Ascending aorta (tissue), 2 donors: ENCODE results near the gene MYBPH. TPM values are rescaled to one million over a fixed set of nuclear protein-coding genes. Genes with fewer than 3 reads are reported as not detected.

ENCODE experiments used
- DNase-seq, 2 donors: peaks; one replicate each; pipeline ENCODE4 v3.0.0-alpha.2; 2019; ENCODE audit warnings: low spot score in 2 of 2
- H3K27ac ChIP-seq, 2 donors: fragments of 200-600 bp; sonication (generic); one replicate each; pipeline ENCODE4 v1.5.1; 2016 to 2017; ENCODE audit warnings: mild to moderate bottlenecking in 1 of 2
- H3K27me3 ChIP-seq: fragments of 200-600 bp; sonication (generic); one replicate; pipeline ENCODE4 v1.5.1; 2017
- H3K36me3 ChIP-seq, 2 donors: fragments of 200-600 bp; sonication (generic); one replicate each; pipeline ENCODE4 v1.5.1; 2016
- H3K4me1 ChIP-seq, 2 donors: fragments of 200-600 bp; sonication (generic); one replicate each; pipeline ENCODE4 v1.5.1; 2016 to 2017; ENCODE audit warnings: mild to moderate bottlenecking in 1 of 2
- H3K4me3 ChIP-seq, 2 donors: fragments of 200-600 bp; sonication (generic); one replicate each; pipeline ENCODE4 v1.5.1; 2016 to 2017; ENCODE audit warnings: mild to moderate bottlenecking in 1 of 2
- H3K9me3 ChIP-seq, 2 donors: fragments of 200-600 bp; sonication (generic); one replicate each; pipeline ENCODE4 v1.5.1; 2016
- intact Hi-C: fragments of 100-400 bp; cut with DNase I; formaldehyde crosslinking; loops from one replicate; pipeline ENCODE4 v1.15.1; 2023
- total RNA-seq: library from RNA; depleted of rRNA; stranded (reverse); fragments of >200 nt; gene quantifications from one replicate; pipeline ENCODE4 v1.1.0, GENCODE V29; 2016
- TF ChIP-seq, protein P1 (sequence below), 3 experiments: fragments of 200-600 bp in 2 of 3; fragments of 450-650 bp in 1 of 3; sonication (generic) in 2 of 3; IDR thresholded peaks; one replicate each; pipeline ENCODE4 v1.5.1; 2016 to 2019; ENCODE audit warnings: antibody characterized with exemption in 3 of 3, mild to moderate bottlenecking in 1 of 3, moderate library complexity in 1 of 3

Gene MYBPH
- total RNA-seq, 1 donor from 2014 or later: not detected

DNA sequence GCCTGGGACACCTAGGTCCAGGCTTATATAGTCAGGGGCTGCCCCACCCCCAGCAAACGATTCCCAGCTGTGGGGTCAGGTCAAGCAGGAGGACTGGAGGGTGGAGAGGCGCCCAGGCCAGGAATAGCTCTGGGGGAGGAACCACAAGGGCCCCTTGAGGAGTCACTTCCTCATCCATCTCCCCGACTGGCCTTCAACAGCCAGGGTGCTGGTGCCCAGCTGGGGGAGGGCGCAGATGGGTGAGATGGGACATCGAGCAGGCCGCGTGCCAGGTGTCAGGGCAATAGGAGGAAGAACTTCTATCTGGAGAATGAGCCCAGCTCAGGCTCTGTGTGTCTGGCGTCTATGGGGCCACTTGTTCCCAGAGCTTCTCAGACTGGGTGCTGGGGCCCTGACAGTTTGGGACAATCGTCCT, 208 bp upstream of the MYBPH start:
- DNase-seq: no peak

DNA sequence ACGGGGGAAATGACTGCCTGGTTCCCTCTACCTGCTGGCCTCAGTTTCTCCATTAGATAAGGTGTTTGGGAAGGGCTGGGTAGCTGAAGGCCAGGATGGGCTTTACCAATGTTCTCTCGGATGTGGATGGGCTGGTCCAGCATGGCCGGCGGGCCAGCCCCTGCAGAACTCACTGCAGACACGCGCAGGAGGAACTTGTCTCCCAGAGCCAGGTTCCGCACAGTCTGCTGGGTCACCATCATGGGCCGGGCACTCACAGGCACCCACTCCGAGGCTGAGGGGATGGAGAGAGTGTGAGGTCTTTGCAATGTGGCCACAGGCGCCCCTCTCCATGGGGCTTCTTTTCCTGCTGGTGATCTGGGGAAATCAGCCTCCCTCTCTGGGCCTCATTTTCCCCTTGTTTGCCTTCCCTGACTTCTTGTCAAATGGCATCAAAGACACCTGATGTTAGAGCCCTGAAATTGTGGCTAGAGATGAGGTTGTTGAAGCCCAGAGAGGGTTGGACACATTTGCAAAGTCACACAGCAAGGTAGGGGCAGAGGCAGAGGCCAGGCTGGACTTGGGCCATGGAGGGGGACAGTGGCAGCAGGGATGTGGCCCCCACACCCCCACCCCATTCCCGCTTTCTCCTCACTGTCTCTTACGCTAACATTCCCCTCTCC, 1.2 kb downstream of the MYBPH start:
- TF ChIP-seq, protein P1, sequence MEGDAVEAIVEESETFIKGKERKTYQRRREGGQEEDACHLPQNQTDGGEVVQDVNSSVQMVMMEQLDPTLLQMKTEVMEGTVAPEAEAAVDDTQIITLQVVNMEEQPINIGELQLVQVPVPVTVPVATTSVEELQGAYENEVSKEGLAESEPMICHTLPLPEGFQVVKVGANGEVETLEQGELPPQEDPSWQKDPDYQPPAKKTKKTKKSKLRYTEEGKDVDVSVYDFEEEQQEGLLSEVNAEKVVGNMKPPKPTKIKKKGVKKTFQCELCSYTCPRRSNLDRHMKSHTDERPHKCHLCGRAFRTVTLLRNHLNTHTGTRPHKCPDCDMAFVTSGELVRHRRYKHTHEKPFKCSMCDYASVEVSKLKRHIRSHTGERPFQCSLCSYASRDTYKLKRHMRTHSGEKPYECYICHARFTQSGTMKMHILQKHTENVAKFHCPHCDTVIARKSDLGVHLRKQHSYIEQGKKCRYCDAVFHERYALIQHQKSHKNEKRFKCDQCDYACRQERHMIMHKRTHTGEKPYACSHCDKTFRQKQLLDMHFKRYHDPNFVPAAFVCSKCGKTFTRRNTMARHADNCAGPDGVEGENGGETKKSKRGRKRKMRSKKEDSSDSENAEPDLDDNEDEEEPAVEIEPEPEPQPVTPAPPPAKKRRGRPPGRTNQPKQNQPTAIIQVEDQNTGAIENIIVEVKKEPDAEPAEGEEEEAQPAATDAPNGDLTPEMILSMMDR (IDR thresholded peaks at IDR 0.05): no peak
- no peaks in the 10 kb centered on the region for H3K36me3 ChIP-seq
- H3K4me3 ChIP-seq: no peak overlapping the region
- H3K27me3 ChIP-seq: no peaks in the 10 kb centered on the region
- H3K4me1 ChIP-seq: no peaks in the 10 kb centered on the region
- no peak overlapping the region for H3K27ac ChIP-seq
- intact Hi-C loops: no loop called here
- no peaks in the 10 kb centered on the region for H3K9me3 ChIP-seq
- no peak for DNase-seq

More for the DNA sequence above, 208 bp upstream of the MYBPH start:
- intact Hi-C loops: no loop called here
- no peaks in the 10 kb centered on the region for H3K36me3 ChIP-seq
- no peak overlapping the region for H3K27ac ChIP-seq
- H3K9me3 ChIP-seq: no peaks in the 10 kb centered on the region
- H3K4me3 ChIP-seq: no peak overlapping the region
- no peaks in the 10 kb centered on the region for H3K27me3 ChIP-seq
- TF ChIP-seq, protein P1 (IDR thresholded peaks at IDR 0.05): no peak
- H3K4me1 ChIP-seq: no peaks in the 10 kb centered on the region

DNA sequence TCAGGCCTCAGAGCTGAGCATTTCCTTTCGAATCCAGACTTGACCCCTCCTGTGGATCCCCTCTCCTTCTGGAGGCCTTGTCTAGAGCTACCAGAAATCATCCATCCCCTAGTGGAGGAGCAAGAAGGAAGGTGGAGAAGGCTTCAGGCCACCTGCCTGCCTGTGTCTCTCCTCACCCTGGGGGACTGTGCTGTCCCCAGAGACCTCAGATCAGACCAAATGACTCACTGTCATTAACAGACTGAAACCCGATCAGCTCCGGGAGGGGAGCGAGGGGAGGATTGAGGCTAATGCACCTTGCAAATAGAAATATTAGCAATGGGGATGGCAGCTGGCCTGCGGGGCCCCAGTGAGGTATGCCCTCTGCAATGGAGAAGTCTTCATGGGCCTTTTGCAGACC, 2.1 kb downstream of the MYBPH start:
- H3K27me3 ChIP-seq: no peaks in the 10 kb centered on the region
- TF ChIP-seq, protein P1 (IDR thresholded peaks at IDR 0.05): no peak
- no peak overlapping the region for H3K27ac ChIP-seq
- H3K4me1 ChIP-seq: no peaks in the 10 kb centered on the region
- H3K4me3 ChIP-seq: no peak overlapping the region
- H3K9me3 ChIP-seq: no peaks in the 10 kb centered on the region
- DNase-seq: no peak
- no peaks in the 10 kb centered on the region for H3K36me3 ChIP-seq
- intact Hi-C loops: no loop called here

DNA sequence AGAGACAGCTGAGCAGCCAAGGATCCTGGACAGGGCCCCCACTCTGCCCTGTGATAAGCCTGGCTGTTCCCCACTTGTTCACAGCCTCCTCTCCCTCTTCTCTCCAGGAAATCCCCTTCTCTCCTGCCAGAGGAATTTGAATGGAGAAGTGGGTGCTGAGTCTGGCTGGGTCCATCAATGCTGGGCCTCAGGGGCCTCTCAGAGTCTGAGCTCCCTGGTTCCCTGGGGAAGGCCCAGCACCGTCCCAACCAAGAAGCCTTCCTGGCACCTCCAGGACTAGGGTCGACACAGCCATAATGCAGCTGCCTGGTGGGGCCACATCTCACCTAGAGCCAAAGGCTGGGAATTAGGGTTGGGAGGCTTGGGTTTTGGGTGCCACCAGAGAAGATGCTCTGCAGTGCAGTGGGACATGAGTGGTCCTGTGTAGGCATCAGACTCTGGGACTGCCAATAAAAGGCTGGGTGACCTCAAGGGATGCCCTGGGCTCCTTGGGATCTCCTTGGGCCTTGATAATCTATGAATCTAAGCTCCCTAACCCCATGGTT, 2.5 kb downstream of the MYBPH start:
- H3K27ac ChIP-seq: no peak overlapping the region
- DNase-seq: no peak
- intact Hi-C loops: no loop called here

DNA sequence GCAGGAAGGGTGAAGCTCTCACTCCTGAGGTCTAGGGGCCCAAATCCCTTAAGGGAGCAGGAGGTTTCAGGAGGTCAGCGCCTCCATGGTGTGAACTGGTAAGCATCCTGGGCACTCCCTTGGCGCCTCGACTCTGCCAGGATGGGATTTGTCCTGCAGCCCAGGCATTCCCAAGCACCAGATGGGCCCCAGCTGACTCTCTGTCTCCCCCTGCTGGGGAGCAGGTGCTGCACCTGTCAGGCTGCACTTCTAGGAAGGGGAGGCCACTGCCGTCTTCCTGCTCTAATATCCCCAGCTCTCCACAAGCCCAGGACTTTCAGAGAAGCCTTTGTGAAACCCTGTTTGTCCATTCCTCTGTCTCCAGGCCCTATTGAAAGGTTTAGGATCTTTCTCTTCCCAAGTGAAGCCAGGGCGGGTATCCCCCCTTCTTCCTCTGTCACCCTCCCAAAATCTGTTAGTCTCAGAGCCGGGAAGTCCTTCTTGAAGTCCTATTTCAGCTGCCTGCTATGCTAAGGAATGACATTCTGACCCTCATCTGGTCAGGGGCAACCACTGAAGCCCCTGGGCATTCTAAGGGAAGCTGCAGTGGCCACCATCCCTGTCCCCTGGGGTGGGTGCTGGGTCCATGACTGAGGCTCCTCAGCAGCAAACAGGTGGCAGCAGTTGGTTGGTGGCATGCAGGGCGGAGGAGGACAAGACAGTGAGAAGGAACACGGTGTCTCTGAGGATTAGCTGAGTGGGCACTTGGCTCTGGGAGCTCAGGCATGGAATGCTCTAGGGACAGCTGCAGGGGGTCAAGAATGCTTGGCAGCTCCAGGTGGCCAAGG, 3.2 kb downstream of the MYBPH start:
- DNase-seq: no peak
- TF ChIP-seq, protein P1 (IDR thresholded peaks at IDR 0.05): peak; percentile 57 to 68 (median 58)
- intact Hi-C loops: loop anchor here (1.0 kb wide), 1 partner anchor 133 kb away; no protein-coding TSS in a partner anchor
- Histone ChIP-seq H3K27ac (no peak overlapping the region), H3K4me1 (no peaks in the 10 kb centered on the region), H3K9me3 (no peaks in the 10 kb centered on the region), H3K4me3 (no peak overlapping the region), H3K27me3 (no peaks in the 10 kb centered on the region), H3K36me3 (no peaks in the 10 kb centered on the region)

More for the DNA sequence above, 2.5 kb downstream of the MYBPH start:
- Histone ChIP-seq H3K36me3 (no peaks in the 10 kb centered on the region), H3K27me3 (no peaks in the 10 kb centered on the region), H3K4me1 (no peaks in the 10 kb centered on the region), H3K9me3 (no peaks in the 10 kb centered on the region), H3K4me3 (no peak overlapping the region)
- TF ChIP-seq, protein P1 (IDR thresholded peaks at IDR 0.05): no peak
